ENCODE data around the gene DCAF8L2.
"Not testable (repeated sequence)": the region's sequence is repeated elsewhere in the genome, so short reads cannot be mapped to it uniquely, and the experiment has no call there.

DNA sequence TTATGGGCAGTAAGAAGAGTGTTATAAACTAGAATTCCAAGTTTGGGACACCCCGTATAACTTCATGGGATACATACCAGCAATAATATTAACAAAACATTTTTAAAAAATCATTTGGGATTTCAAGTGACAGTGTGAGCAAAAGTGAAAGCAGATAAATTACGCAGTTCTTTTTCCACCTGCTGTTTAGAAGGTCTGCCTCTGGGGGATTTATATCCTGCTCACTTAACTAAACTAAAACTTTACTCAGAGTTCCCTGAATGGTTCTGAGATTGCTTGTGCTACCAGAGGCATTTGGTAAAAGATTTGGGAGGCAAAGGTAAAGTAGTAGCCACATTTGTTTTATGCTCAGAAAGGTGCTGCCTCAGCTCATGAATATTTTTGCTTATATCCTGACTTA lies 160.2 kb downstream of the DCAF8L2 start:
- not testable (repeated sequence) for TF ChIP-seq CTCF (IDR thresholded peaks at IDR 0.05; ENCODE audit: low read depth, low read length); MYC (IDR thresholded peaks at IDR 0.05; ENCODE audit: low read depth, low read length); POLR2A (IDR thresholded peaks at IDR 0.05; ENCODE audit: extremely low read depth, insufficient read length)
